Measurements from ENCODE around the gene FLYWCH2. TPM values are rescaled to one million over a fixed set of nuclear protein-coding genes. Genes with fewer than 3 reads are reported as not detected.

FLYWCH2 gene
- total RNA-seq, 2 donors from 2014 or later: 9.4 to 17.4 TPM

DNA sequence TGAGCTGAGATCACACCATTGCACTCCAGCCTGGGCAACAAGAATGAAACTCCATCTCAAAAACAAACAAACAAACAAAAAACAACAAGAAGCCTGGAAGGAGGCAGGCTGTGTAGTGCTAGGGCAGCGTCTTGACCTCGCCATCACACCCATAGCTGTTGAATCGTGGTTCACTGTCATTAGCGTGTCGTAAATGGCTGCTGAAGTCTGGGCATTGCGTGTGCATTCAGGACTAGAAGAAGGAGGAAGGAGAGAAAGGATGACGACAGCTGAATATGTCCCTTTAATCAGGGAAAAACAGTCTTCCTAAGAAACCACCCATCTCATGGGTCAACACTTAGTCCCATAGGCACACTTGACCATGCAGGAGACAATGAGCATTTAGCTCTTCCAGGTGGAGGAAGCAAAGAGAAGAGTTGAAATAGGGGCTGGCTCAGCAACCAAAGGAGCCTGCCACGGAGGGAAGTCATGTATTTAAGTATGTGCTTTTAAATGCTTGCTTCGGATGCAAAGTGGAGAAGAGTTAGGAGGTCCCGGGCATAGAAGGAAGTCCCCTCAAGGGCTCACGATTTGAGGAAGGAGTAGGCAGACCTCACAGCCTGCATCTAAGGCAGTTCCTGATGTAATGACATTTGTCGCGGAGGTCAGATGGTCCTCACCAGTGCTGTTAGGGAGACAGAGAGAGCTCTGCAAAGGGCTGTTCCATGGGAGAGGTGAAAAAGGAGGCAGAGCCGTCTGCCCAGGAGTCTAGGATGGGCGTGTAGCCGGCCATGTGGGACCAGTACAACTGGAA, 33.9 kb upstream of the FLYWCH2 start:
- no peak for ATAC-seq
- DNase-seq (ENCODE audit: low spot score in 2 of 2): no peak
- H3K9me3 Mint-ChIP-seq: peaks cover 2 to 7% of the 10 kb centered on the region in 2 donors
- no peak overlapping the region for H3K27ac Mint-ChIP-seq
- peaks cover 2 to 4% of the 10 kb centered on the region in 2 donors for H3K36me3 Mint-ChIP-seq

DNA sequence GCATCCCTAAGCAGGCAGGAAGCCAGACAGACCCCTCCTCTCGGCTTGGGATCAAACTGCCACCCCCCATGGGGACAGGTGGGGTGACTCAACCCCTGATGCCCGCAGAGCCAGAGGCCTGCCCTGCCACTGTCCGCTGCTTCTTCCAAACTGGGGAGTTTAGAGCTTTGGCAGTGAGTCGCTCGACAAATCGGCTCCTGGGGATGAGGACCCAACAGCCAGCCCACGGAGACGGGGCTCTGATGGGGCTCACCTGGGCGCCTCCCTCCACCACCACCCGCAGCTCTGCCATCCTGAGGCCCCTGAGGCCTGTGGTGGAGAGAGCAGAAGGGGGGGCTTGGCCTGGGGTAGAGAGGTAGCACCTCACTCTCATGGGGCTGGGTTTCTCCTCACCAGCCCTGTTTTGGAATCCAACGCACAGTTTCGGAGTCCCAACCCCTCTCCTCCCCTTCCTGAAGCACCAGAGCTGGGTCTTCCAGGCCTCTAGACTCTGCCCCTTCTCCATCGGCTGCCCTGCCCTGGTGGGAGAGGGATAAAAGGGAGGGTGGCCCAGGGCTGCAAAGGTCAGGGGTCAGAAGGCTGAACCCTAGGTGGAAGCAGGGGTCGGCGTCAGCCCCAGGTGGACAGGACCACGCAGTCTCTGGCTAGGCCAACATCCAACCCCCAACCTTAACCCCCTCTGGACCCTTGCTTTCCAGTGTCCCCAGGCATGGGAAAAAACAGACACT, 30.8 kb upstream of the FLYWCH2 start:
- Mint-ChIP-seq H3K9me3 (peaks cover 9 to 15% of the 10 kb centered on the region in 2 donors), H3K36me3 (peaks cover 10 to 17% of the 10 kb centered on the region in 2 donors), H3K27ac (no peak overlapping the region)
- DNase-seq (ENCODE audit: low spot score in 2 of 2) (no peak), ATAC-seq (no peak)

DNA sequence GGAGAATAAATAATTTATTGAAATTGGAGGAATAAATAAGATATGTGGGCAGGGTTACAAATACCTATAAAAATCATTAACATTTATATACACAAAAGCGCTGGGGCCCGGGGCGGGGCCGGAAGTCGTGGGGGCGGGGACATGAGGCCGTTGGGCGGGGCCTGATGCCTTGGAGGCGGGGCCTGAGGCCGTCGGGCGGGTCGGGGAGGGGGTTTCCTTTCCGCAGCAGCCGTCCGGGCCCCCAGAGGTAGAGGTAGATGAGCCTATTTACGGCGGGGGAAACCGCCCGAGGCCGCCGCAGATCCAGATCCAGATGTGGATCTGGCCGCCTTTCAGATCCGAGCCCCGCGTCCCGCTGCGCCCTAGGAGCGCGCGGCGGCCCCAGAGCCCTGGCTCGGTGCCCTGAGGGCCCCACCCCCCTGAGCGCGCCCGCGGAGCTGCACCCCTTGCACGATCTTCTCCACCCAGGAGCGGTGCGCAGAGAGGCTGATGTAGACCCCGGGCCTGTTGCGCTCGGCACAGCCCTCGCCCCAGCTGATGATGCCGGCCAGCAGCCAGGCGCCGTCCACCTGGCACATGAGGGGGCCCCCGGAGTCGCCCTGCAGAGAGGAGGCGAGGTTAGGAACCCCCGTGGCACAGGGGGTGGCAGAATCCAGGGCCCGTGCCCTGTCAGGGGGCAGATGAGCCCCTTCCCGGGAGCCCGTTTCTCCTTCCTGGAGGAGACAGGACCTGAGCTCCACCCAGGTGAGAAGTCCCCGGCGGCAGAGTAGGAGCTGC, 30.1 kb upstream of the FLYWCH2 start:
- ATAC-seq (no peak), DNase-seq (ENCODE audit: low spot score in 2 of 2) (no peak)
- no peak overlapping the region for H3K27ac Mint-ChIP-seq
- peaks cover 9 to 15% of the 10 kb centered on the region in 2 donors for H3K9me3 Mint-ChIP-seq
- peaks cover 10 to 17% of the 10 kb centered on the region in 2 donors for H3K36me3 Mint-ChIP-seq

DNA sequence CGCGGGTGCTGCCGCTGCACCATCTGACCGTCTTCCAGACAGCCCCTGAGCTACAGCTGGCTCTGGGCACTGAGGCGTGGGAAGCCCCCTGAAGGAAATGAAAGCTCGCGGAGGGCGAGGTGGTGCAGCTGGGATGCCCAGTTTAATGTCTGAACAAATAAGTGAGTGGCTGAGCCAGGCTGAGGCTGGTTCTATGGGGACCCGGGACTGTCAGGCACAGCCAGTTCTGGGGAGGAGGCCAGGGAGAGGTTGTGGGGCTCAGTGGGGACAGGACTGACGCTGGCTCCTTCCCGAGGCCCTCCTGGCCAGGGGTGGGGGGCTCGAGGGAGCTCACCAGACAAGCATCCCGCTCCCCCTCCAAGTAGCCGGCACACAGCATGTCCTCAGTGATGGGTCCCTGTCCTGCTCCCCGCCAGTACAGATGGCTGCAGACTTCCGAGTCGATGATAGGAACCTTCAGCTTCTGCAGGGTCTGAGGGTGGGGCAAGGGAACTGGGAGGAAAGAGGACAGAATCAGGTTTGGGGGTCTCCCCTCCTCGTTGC, 29.4 kb upstream of the FLYWCH2 start:
- H3K9me3 Mint-ChIP-seq: peaks cover 9 to 15% of the 10 kb centered on the region in 2 donors
- no peak overlapping the region for H3K27ac Mint-ChIP-seq
- peaks cover 10 to 17% of the 10 kb centered on the region in 2 donors for H3K36me3 Mint-ChIP-seq
- ATAC-seq (no peak), DNase-seq (ENCODE audit: low spot score in 2 of 2) (no peak)

DNA sequence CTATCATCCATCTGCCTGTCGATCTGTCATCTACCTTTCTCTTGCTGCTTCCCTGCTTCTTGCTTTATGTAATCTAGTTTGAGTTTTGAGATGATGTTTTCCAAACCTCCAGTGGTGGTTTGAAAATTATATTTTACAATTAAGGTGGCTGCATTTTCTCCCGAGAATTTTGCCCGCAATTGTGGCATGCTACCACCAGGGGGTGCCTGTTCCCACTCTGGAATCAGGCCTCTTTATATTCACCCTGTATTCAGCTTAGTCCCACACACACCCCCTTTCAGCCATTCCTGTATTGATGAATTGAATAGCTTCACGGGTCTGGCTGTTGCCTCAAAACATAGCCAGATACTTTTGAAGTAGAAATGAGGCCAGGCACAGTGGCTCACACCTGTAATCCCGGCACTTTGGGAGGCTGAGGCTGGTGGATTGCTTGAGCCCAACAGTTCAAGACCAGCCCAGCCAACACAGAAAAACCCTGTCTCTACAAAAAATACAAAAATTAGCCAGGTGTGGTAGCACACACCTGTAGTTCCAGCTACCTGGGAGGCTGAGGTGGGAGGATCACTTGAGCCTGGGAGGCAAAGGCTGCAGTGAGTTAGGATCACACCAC, 28.2 kb upstream of the FLYWCH2 start:
- no peak for ATAC-seq
- Mint-ChIP-seq H3K27ac (no peak overlapping the region), H3K36me3 (peaks cover 10 to 17% of the 10 kb centered on the region in 2 donors), H3K9me3 (peaks cover 9 to 15% of the 10 kb centered on the region in 2 donors)
- no peak for DNase-seq (ENCODE audit: low spot score in 2 of 2)

DNA sequence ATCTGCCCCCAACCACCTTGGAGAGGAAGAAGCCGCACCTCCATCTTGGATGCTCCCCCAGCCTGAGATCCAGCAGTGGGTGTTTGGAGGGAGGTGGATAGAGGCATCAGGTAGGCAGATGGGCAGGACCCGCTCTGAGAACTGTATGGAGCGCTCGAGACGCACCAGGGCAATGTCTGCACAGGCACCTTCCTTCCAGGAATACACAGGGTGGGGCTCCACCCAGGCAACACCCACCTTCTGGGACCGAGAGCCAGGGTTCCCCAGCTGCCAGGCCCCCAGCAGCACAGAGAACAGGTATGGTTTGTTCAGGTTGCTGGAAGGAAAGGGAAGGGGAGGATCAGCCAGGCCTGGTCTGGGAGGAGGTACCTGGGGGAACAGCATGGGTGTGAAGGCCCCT, 27.5 kb upstream of the FLYWCH2 start:
- ATAC-seq (no peak), DNase-seq (ENCODE audit: low spot score in 2 of 2) (no peak)
- Mint-ChIP-seq H3K9me3 (peaks cover 9 to 15% of the 10 kb centered on the region in 2 donors), H3K36me3 (peaks cover 10 to 17% of the 10 kb centered on the region in 2 donors), H3K27ac (no peak overlapping the region)

DNA sequence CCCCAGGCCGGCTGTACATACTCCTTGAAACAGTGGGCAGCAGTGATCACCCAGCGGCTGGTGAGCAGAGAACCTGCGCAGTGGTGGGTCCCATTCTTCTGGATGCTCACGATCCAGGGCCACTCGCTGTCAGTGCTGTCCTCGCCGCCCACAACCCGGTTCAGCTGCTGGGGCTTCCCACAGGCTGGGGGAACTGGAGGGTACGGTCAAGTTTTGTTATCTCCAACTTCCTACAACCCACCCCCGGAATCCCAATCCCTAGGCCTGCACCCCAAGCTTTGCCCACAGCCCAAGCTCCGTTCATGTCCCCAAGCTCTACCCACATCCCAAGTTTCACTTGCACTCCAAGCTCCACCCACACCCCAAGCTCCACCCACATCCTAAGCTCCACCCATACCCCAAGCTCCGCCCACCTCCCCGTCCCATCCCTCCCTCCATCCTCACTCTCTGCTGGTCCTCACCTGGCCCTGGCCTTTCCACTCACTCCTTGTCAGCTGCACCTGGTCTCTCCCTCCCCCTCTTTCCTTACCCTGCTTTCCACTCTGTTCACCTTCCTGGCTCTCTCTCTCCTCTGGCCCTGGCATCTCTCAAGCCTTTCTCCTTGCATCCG, 26.8 kb upstream of the FLYWCH2 start:
- Mint-ChIP-seq H3K9me3 (peaks cover 9 to 15% of the 10 kb centered on the region in 2 donors), H3K36me3 (peaks cover 10 to 17% of the 10 kb centered on the region in 2 donors), H3K27ac (no peak overlapping the region)
- DNase-seq (ENCODE audit: low spot score in 2 of 2) (no peak), ATAC-seq (no peak)

DNA sequence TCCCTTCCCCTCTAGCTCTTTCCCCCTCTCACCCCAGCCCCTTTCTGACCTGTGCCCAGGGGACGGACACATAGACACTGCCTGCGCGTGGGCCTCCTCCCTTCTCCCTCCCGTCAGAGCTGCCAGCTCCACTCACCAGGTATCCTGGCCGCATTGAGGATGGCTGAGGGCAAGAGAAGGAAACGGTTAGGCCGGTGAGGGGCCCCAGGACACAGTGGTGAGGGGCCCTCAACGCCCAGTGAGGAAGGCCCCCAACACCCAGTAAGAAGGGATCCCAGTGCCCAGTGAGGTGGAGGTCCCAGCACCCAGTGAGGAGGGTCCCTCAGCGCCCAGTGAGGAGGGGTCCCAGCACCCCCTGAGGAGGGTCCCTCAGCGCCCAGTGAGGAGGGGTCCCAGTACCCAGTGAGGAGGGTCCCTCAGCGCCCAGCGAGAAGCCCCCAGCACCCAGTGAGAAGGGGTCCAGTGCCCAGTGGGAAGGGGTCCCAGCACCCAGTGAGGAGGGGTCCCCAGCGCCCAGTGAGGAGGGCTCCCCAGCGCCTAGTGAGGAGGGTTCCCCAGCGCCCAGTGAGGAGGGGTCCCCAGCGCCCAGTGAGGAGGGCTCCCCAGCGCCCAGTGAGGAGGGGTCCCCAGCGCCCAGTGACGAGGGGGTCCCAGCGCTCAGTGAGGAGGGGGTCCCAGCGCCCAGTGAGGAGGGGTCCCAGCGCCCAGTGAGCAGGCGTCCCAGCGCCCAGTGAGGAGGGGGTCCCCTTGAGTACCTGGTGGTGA, 26.1 kb upstream of the FLYWCH2 start:
- Mint-ChIP-seq H3K36me3 (peaks cover 10 to 17% of the 10 kb centered on the region in 2 donors), H3K9me3 (peaks cover 9 to 15% of the 10 kb centered on the region in 2 donors), H3K27ac (no peak overlapping the region)
- DNase-seq (ENCODE audit: low spot score in 2 of 2) (no peak), ATAC-seq (no peak)

DNA sequence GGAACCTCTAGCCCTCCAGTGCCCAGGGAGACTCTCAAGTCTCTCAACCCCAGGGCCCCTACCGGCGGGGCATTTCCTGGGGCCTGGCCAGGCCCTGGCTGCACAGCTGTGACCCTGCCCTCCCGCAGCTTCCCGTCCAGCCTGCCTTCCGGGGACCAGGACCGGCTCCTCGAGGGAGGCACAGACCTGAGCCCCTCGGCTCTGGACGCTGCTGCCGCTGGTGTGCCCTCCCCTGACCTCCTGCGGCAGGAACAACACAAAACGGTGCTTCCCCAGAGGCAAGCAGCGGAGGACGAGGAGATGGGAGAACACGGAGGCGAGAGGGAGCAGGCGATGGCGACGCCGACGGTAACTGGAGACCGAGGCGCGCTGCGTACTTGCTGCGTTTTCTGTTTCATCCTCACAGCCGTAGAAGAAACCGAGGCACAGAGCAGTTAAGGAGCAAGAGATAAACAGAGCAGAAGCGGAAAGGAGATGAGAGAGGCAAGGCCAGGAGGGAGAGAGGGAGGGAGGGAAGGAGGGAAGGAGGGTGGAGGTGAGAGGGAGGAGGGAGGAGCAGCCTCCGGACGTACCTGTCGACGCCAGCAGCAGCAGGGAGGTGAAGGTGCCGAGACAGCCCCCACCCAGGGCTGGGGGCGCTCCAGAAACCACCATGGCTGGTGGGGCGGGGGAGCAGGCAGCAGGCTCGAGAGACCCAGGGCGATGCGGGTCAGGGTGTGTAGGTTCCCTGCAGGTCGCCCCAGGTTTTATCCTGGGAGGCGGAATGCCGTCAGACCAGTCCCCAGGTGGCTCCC, 25.4 kb upstream of the FLYWCH2 start, which contains the start of gene PRSS22:
TSS of gene PRSS22 (minus strand) at position 720 of the 794 bp plus-strand sequence. CDS start at position 654, 66 bp downstream.
- H3K27ac Mint-ChIP-seq: peak within 1 kb of the TSS in 1 of 2 donors; percentile 14
- H3K9me3 Mint-ChIP-seq: peaks cover 9 to 15% of the 10 kb centered on the region in 2 donors
- H3K36me3 Mint-ChIP-seq: peaks cover 10 to 17% of the 10 kb centered on the region in 2 donors
- ATAC-seq (peak; percentile 41 to 55), DNase-seq (ENCODE audit: low spot score in 2 of 2) (no peak)

DNA sequence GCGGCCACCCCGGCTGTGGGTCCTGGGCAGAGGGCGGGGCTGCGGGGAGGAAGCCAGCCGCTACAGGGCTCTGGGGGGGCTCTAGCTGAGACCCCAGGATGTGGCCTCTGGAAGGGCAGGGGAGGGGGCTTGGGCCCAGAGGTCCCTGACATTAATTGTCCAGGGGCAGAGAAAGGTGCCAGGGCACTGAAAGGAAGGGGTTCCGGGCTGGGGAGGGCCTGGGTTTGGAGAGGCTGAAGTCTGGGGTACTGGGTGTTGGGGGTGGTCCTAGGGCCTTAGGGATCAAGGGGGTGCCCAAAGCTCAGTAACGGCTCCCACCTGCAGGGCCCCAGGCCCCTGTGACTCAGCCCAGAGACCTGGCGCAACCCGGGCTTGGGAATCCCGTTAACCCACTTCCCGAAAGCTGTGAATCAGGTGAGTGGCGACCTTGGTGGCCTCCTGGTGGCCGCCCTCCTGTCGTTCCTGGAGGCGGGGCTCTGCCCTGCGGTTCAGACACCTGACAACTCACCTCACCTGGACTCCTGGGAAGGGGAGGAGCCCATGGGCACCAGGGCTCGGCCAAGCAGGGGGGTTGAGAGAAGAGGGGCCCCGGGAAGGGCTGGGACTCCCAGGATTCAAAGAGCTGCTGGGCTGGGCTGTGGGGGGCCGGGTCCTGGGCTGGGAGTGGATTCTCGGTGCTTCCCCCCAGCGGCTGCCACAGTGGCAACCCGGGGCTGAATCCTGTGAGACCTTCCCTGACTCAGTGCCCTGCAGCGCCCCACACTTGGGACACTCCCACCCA, 24.6 kb upstream of the FLYWCH2 start:
- peaks cover 10 to 17% of the 10 kb centered on the region in 2 donors for H3K36me3 Mint-ChIP-seq
- ATAC-seq (peak; percentile 19 to 63), DNase-seq (ENCODE audit: low spot score in 2 of 2) (no peak)
- H3K9me3 Mint-ChIP-seq: peaks cover 9 to 15% of the 10 kb centered on the region in 2 donors
- no peak overlapping the region for H3K27ac Mint-ChIP-seq

DNA sequence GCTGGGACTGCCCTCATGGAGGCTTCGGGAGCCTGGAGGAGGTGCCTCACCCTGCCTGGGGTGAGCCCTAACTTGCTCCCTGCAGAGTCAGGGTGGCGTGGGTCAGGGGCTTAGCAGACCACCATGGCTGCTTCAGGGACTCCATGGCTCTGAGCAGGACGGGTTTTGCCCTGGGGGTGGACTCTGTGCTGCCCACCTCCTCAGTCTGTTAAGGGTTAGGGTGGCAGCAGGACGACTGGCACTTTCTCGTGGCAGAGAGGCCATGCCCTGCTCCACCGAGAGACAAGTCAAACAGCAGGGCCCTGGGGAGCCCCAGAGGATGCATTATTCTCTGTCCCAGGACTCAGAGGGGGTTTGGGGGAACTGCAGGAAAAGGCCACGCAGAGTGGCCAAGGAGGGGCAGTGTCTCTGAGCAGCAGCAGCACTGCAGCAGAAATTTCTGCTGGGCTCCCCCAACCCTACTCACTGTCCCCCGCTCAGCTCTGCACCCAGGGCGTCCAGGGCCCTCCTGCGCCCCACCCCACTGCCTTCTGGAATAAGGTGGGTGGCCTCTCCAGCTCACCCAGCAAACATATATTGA, 23.2 kb upstream of the FLYWCH2 start:
- ATAC-seq: no peak
- peaks cover 1 to 7% of the 10 kb centered on the region in 2 donors for H3K36me3 Mint-ChIP-seq
- peaks cover under 1 to 6% of the 10 kb centered on the region in 2 donors for H3K9me3 Mint-ChIP-seq
- no peak for DNase-seq (ENCODE audit: low spot score in 2 of 2)
- H3K27ac Mint-ChIP-seq: no peak overlapping the region

DNA sequence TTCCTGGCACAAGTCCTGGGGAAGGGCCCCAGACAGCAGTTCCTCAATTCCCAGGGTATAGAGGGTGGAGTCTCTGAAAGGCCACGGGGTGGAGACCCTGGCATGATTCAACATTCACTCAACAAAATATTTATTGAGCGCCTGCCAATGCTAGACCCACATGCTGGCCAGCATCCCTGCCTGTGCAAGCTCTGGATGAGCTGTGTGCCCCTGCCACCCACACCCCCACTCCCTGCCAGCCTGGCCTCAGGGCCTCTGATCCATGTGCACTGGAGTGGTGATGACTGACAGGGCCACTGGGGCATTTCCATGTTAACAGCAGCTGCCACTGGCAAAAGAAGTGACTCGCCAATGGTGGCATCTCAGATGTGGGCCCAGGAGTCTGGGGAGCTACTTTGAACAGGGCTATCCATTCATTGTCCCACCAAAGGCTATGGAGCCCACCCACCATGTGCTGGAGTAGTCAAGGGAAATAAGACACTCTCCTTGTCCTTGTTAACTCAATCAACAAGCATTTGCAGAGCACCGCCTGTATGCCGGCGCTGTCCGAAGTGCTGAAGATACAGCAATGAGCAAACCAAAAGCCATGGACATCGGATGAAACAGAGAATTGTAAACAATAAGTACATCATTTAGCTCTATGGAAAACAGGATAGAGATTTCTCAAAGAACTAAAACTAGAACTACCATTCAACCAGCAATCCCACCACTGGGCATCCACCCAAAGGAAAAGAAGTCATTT, 22.0 kb upstream of the FLYWCH2 start:
- Mint-ChIP-seq H3K27ac (no peak overlapping the region), H3K9me3 (peaks cover 0 to 5% of the 10 kb centered on the region in 2 donors), H3K36me3 (no peaks in the 10 kb centered on the region)
- DNase-seq (ENCODE audit: low spot score in 2 of 2) (no peak), ATAC-seq (no peak)

DNA sequence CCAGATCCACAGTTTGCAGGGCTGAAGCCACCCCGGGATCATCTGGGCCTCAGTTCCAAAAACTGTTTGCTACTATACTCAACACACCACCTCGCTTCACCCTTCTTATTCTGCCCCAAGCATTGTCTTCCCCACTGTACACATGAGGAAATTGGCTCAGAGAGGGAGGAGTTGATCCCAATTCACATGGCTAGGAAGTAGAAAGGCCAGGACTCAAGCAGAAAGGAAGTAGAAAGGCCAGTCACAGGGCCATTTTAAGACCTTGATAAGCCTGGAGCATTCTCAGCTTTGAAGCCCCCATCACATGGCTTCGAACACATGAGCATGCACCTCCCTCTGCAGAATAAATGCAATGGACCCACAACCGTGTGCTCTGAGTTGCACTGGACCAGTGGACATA, 17.4 kb upstream of the FLYWCH2 start:
- Mint-ChIP-seq H3K27ac (no peak overlapping the region), H3K9me3 (no peaks in the 10 kb centered on the region)

More for the DNA sequence above, 17.4 kb upstream of the FLYWCH2 start:
- DNase-seq (ENCODE audit: low spot score in 2 of 2) (no peak), ATAC-seq (no peak)
- H3K36me3 Mint-ChIP-seq: no peaks in the 10 kb centered on the region
